H1 (cell line): ENCODE data around the gene TEN1. TPM values are rescaled to one million over a fixed set of nuclear protein-coding genes. Genes with fewer than 3 reads are reported as not detected.

Source experiments
- CBX8 ChIP-seq: fragments of 300-800, 300-1000 bp; sonication (generic); IDR thresholded peaks from 2 replicates; pipeline ENCODE4 v1.7.1; 2016; ENCODE audit warnings: low read depth, low read length, borderline replicate concordance
- EP300 ChIP-seq, 2 experiments: IDR thresholded peaks; 1 replicate in 1 of 2; 2 replicates in 1 of 2; pipeline ENCODE4 v1.6.1; 2011 to 2012; ENCODE audit warnings: low read depth in 2 of 2, low read length in 2 of 2, mild to moderate bottlenecking in 2 of 2, borderline replicate concordance in 1 of 2, inconsistent platforms in 1 of 2, moderate library complexity in 1 of 2
- FOSL1 ChIP-seq: IDR thresholded peaks from 2 replicates; pipeline ENCODE4 v1.6.1; 2011; ENCODE audit warnings: mild to moderate bottlenecking, low read depth, low read length, moderate library complexity; ENCODE audit not compliant: insufficient read depth
- GABPA ChIP-seq: IDR thresholded peaks from 2 replicates; pipeline ENCODE4 v1.6.1; 2011; ENCODE audit warnings: mild to moderate bottlenecking, low read length, moderate library complexity, borderline replicate concordance; ENCODE audit not compliant: insufficient read depth
- HDAC2 ChIP-seq, 2 experiments: fragments of 300-600 bp in 1 of 2; sonication (generic) in 1 of 2; IDR thresholded peaks; 2 replicates each; pipeline ENCODE4 v1.6.1; 2011 to 2012; ENCODE audit warnings: low read depth in 2 of 2, low read length in 2 of 2, mild to moderate bottlenecking in 2 of 2, moderate library complexity in 2 of 2, borderline replicate concordance in 1 of 2, inconsistent platforms in 1 of 2
- KDM1A ChIP-seq: fragments of 200-600, 300-600 bp; sonication (generic); IDR thresholded peaks from 2 replicates; pipeline ENCODE4 v1.7.1; 2016; ENCODE audit warnings: mild to moderate bottlenecking, low read length, borderline replicate concordance
- KDM5A ChIP-seq: fragments of 200-600 bp; IDR thresholded peaks from 2 replicates; pipeline ENCODE4 v1.7.1; 2012; ENCODE audit warnings: mild to moderate bottlenecking, low read length, inconsistent platforms, mixed read lengths
- ZNF274 ChIP-seq: IDR thresholded peaks from 2 replicates; pipeline ENCODE4 v1.7.0; 2012; ENCODE audit warnings: low read length, borderline replicate concordance; ENCODE audit errors: extremely low read depth
- polyA plus RNA-seq, 7 experiments: library from polyadenylated mRNA; depleted of rRNA in 3 of 7; stranded (reverse) in 5 of 7; unstranded in 2 of 7; fragments of >200 nt in 5 of 7; fragments of 200-250 nt in 2 of 7; gene quantifications; 1 replicate in 5 of 7; 2 replicates in 1 of 7; 4 replicates in 1 of 7; pipeline versions ENCODE4 v1.2.1 to v1.2.3, GENCODE V29; 2011 to 2013; ENCODE audit warnings: missing spikeins in 2 of 7, mixed read lengths in 2 of 7
- total RNA-seq: library from RNA; stranded (reverse); fragmentation: NEBNext Ultra II Directional; extraction: Animal tissue kit (Norgen Biotek cat#: 25700); gene quantifications from 2 replicates; pipeline ENCODE4 v1.2.1, GENCODE V29; 2021

TEN1 gene
- total and polyA plus RNA-seq, 2 of the 8 experiments (the other 6 are each of a cell fraction or from before 2014, with no cell fraction given): 15.9 to 18.7 TPM

DNA sequence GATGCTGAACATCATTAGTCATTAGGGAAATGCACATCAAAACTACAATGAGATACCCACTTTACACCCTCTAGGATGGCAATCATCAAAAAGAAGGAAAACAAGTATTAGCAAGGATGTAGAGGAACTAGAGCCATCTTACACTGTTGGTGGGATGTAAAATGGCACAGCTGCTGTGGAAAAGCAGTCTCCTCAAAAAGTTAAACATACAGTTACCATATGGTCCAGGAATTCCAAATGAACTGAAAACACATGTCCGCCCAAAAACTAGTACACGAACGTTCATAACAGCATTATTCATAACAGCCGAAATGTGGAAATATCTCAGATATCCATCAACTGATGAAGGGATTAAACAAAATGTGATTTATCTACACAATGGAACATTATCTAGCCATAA is 45.2 kb upstream of the TEN1 start (continued):
- TF ChIP-seq GABPA (no peak), KDM5A (no peak), KDM1A (no peak), HDAC2 (IDR thresholded peaks at IDR 0.05; ENCODE audit: borderline replicate concordance in 1 of 2, low read depth in 2 of 2, low read length in 2 of 2) (no peak), FOSL1 (no peak), ZNF274 (no peak), EP300 (IDR thresholded peaks at IDR 0.05; ENCODE audit: borderline replicate concordance in 1 of 2, low read depth in 2 of 2, low read length in 2 of 2) (no peak), CBX8 (no peak)
